ENCODE data around the gene CTXND2. TPM values are rescaled to one million over a fixed set of nuclear protein-coding genes. Genes with fewer than 3 reads are reported as not detected.

The CTXND2 gene
- total and polyA plus RNA-seq, 2 of the 8 experiments (the other 6 are each of a cell fraction or from before 2014, with no cell fraction given): not detected

DNA sequence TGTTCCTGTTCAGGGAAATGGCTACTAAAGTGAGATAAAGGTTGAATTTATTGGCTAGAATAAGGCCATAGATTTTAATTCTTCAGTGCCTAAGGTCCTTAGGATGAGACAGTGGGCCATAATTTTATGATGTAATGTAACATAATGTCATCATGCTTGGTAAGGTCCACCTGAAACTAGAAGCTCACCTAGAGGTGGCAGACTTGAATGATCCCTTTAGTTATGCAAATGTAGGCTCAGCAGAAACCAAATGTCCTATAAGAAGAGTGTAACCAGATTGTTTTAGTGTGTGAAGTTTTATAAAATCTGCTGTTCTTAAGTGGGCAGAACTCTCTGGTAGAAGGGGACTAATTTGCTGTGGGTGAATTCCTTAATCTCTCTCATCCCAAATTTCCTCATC, 25.7 kb downstream of the CTXND2 start:
- H3K4me2 ChIP-seq (ENCODE audit: insufficient read depth in 1 of 2, low read depth in 2 of 2, low read length in 2 of 2): peak overlapping the region in 1 of 2 experiments; percentile 12; a peak in 1 of 4 replicates

More for the DNA sequence above, 25.7 kb downstream of the CTXND2 start:
- Histone ChIP-seq H4K91ac (replicated peaks; ENCODE audit: insufficient read length, low read length) (no peak overlapping the region), H2BK120ac (replicated peaks; ENCODE audit: low read depth, low read length) (peak overlapping the region; percentile 18), H3K9ac (replicated peaks in 1 of 4; ENCODE audit: extremely low read depth in 1 of 4, low read depth in 3 of 4, low read length in 3 of 4) (no peak overlapping the region), H3K18ac (ENCODE audit: extremely low read depth, low read length) (no peak overlapping the region), H4K5ac (ENCODE audit: insufficient read length, low read depth, low read length) (no peak overlapping the region), H4K8ac (ENCODE audit: extremely low read depth, insufficient read depth, low read length) (no peak overlapping the region), H2BK5ac (ENCODE audit: low read depth, low read length) (no peak overlapping the region), H3K14ac (ENCODE audit: insufficient read length) (no peak overlapping the region), H4K20me1 (replicated peaks in 1 of 2; ENCODE audit: control insufficient read depth in 1 of 2, insufficient read depth in 2 of 2, low read length in 2 of 2) (no peaks in the 10 kb centered on the region), H2BK20ac (ENCODE audit: low read length) (no peak overlapping the region), H3K9me3 (ENCODE audit: insufficient read depth in 2 of 2, low read depth in 1 of 2, low read length in 1 of 2) (peaks cover 0 to 3% of the 10 kb centered on the region in 2 experiments; a peak in 1 of 4 replicates), H3K56ac (replicated peaks; ENCODE audit: insufficient read length, low read depth, low read length) (no peak overlapping the region), H2AFZ (ENCODE audit: low read length) (no peak overlapping the region), H3K79me1 (ENCODE audit: low read depth, low read length) (no peaks in the 10 kb centered on the region), H2BK12ac (ENCODE audit: low read depth, low read length) (no peak overlapping the region; the same call in 1 of the 2 replicates), H2AK5ac (ENCODE audit: low read depth, low read length) (no peak overlapping the region), H3K23me2 (ENCODE audit: low read depth, low read length) (no peaks in the 10 kb centered on the region), H3K27me3 (replicated peaks in 1 of 4; ENCODE audit: control insufficient read depth in 3 of 4, extremely low read depth in 1 of 4, insufficient read depth in 3 of 4, low read length in 3 of 4) (no peaks in the 10 kb centered on the region; a peak in 1 of 7 replicates), H3K4me1 (replicated peaks in 1 of 4; ENCODE audit: control insufficient read depth in 3 of 4, insufficient read depth in 4 of 4, low read length in 3 of 4) (peaks cover 0 to 4% (median 0%) of the 10 kb centered on the region in 4 experiments; a peak in 2 of 7 replicates), H2BK15ac (ENCODE audit: low read length) (no peak overlapping the region), H3K23ac (ENCODE audit: insufficient read length) (no peak overlapping the region), H3K4ac (replicated peaks; ENCODE audit: insufficient read length, low read depth, low read length) (no peak overlapping the region), H3K79me2 (ENCODE audit: control insufficient read depth in 1 of 2, insufficient read depth in 2 of 2, low read length in 2 of 2) (no peaks in the 10 kb centered on the region), H3K4me3 (ENCODE audit: extremely low read depth in 1 of 4, insufficient read depth in 2 of 4, low read depth in 3 of 4, low read length in 4 of 4) (peak overlapping the region in 1 of 4 experiments; percentile 16; a peak in 1 of 8 replicates), H3K27ac (ENCODE audit: low read depth, low read length) (no peak overlapping the region), H3K36me3 (ENCODE audit: control insufficient read depth in 2 of 4, insufficient read depth in 4 of 4, low read length in 3 of 4) (no peaks in the 10 kb centered on the region; a peak in 1 of 8 replicates)
- no peak for DNase-seq (ENCODE audit: low read depth in 1 of 2, low spot score in 2 of 2)
- no peak for FAIRE-seq
- ChIA-PET POLR2A (ENCODE audit: partially characterized antibody) (interaction anchor here (0.8 kb wide), 1 partner anchor 284 kb away, joined by 3 read pairs; no protein-coding TSS in a partner anchor), CTCF (ENCODE audit: partially characterized antibody) (interaction anchor here (1.8 kb wide), 1 partner anchor 9 kb away, joined by 11 read pairs; no protein-coding TSS in a partner anchor)
- no peak for TF ChIP-seq SP4 (IDR thresholded peaks at IDR 0.05; ENCODE audit: low read length)
- no peak for TF ChIP-seq GTF2F1 (IDR thresholded peaks at IDR 0.05; ENCODE audit: borderline replicate concordance, low read depth, low read length)
- TF ChIP-seq BACH1 (IDR thresholded peaks at IDR 0.05; ENCODE audit: low read length): no peak
- TF ChIP-seq JUND (IDR thresholded peaks at IDR 0.05; ENCODE audit: low read length): no peak
- TF ChIP-seq RXRA (IDR thresholded peaks at IDR 0.05; ENCODE audit: insufficient read depth, low read depth, low read length): no peak
- TF ChIP-seq SIX5 (IDR thresholded peaks at IDR 0.05; ENCODE audit: low read depth, low read length): no peak
- TF ChIP-seq POLR2AphosphoS5 (IDR thresholded peaks at IDR 0.05; ENCODE audit: low read depth, low read length): no peak
- TF ChIP-seq CHD1 (IDR thresholded peaks at IDR 0.05; ENCODE audit: low read depth, low read length): no peak
- no peak for TF ChIP-seq EGR1 (IDR thresholded peaks at IDR 0.05; ENCODE audit: borderline replicate concordance, low read depth, low read length)
- no peak for TF ChIP-seq YY1 (IDR thresholded peaks at IDR 0.05; ENCODE audit: low read depth, low read length)
- TF ChIP-seq JUN (IDR thresholded peaks at IDR 0.05; ENCODE audit: low read depth, low read length): no peak
- TF ChIP-seq TAF7 (optimal IDR thresholded peaks at IDR 0.05; ENCODE audit: borderline replicate concordance, low read depth, low read length): no peak
- no peak for TF ChIP-seq SP2 (IDR thresholded peaks at IDR 0.05; ENCODE audit: low read length)
- no peak for TF ChIP-seq KDM5A (IDR thresholded peaks at IDR 0.05; ENCODE audit: low read length)
- no peak for TF ChIP-seq NRF1 (IDR thresholded peaks at IDR 0.05; ENCODE audit: low read depth, low read length)

Measured in H1 (cell line).